ENCODE measurements around the gene CDH8. TPM values are rescaled to one million over a fixed set of nuclear protein-coding genes. Genes with fewer than 3 reads are reported as not detected.

The CDH8 gene
- total RNA-seq, 2 experiments from 2014 or later = not detected

DNA sequence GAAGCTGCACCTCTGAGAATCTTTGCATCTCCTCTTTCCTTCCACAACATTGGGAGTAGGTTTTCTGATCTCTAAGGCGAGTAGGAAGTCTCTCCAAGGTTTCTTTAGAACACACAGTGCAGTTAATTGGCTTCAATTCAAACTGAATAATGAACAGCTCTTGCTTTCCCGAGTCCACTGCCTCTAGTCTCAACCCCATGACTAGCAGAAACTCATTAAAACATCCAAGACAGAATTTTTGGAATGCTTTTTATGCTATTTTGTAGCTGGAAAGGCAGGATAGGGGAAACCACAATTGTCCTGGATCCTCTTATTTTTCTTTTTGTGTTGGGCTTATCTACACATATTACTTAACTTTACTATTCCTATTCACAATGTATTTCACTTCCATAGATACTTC lies 206.6 kb downstream of the CDH8 start:
- H3K9me2 ChIP-seq (ENCODE audit: insufficient read depth, low read length) = no peaks in the 10 kb centered on the region
- CTCF ChIA-PET (ENCODE audit: unreplicated experiment) = no interaction called here
- BruUV-seq (replicated peaks) = no TSS peak

DNA sequence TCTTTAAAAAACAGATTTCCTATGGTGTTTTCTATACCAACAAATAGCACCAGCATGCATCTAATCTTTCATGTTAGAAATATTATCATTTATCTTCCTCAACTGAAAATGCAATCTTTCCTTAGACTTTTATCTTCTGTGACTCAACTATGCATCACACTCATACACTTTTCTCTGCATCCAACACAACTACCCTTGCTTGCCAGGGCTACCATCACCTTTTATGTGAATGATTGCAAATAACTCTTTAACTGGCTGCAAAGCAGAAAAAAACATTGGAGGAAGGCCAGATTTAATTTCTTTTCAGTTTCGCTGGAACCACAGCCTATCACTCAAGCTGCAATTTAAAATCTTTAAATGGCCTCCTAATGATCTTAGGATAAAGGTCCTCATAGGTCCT lies 212.9 kb downstream of the CDH8 start:
- H3K9me2 ChIP-seq (ENCODE audit: insufficient read depth, low read length) = no peaks in the 10 kb centered on the region
- no peak for DNase-seq (ENCODE audit: low spot score)
- H3K36me3 ChIP-seq (ENCODE audit: insufficient read depth, low read length) = no peaks in the 10 kb centered on the region
- no peak overlapping the region for H3K4me3 ChIP-seq (ENCODE audit: low read depth, low read length, poor library complexity, severe bottlenecking)
- no peaks in the 10 kb centered on the region for H3K9me3 ChIP-seq (ENCODE audit: low read length)
- no peaks in the 10 kb centered on the region for H4K20me1 ChIP-seq (ENCODE audit: insufficient read depth, low read length)
- no TSS peak for BruUV-seq (replicated peaks)
- H2AFZ ChIP-seq (ENCODE audit: low read length) = no peak overlapping the region
- no peak overlapping the region for H3K4me2 ChIP-seq (ENCODE audit: low read length)
- H3K27ac ChIP-seq (ENCODE audit: low read depth, low read length, poor library complexity, severe bottlenecking) = no peak overlapping the region
- no peaks in the 10 kb centered on the region for H3K4me1 ChIP-seq (ENCODE audit: insufficient read depth, low read length, poor library complexity, severe bottlenecking)
- intact Hi-C loops (cut with micrococcal nuclease; ENCODE audit: unreplicated experiment) = no loop called here
- TF ChIP-seq EZH2phosphoT487 (IDR thresholded peaks at IDR 0.05; ENCODE audit: borderline replicate concordance, low read depth, low read length) = no peak
- TF ChIP-seq, protein P1, sequence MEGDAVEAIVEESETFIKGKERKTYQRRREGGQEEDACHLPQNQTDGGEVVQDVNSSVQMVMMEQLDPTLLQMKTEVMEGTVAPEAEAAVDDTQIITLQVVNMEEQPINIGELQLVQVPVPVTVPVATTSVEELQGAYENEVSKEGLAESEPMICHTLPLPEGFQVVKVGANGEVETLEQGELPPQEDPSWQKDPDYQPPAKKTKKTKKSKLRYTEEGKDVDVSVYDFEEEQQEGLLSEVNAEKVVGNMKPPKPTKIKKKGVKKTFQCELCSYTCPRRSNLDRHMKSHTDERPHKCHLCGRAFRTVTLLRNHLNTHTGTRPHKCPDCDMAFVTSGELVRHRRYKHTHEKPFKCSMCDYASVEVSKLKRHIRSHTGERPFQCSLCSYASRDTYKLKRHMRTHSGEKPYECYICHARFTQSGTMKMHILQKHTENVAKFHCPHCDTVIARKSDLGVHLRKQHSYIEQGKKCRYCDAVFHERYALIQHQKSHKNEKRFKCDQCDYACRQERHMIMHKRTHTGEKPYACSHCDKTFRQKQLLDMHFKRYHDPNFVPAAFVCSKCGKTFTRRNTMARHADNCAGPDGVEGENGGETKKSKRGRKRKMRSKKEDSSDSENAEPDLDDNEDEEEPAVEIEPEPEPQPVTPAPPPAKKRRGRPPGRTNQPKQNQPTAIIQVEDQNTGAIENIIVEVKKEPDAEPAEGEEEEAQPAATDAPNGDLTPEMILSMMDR (conservative IDR thresholded peaks at IDR 0.05; ENCODE audit: low read length) = no peak
- ChIA-PET POLR2A (no interaction called here), CTCF (ENCODE audit: unreplicated experiment) (no interaction called here)
- no peaks in the 10 kb centered on the region for H3K79me2 ChIP-seq (ENCODE audit: insufficient read depth, low read depth, low read length)

More for the DNA sequence above, 206.6 kb downstream of the CDH8 start:
- Histone ChIP-seq H4K20me1 (ENCODE audit: insufficient read depth, low read length) (no peaks in the 10 kb centered on the region), H3K4me3 (ENCODE audit: low read depth, low read length, poor library complexity, severe bottlenecking) (no peak overlapping the region), H3K4me2 (ENCODE audit: low read length) (no peak overlapping the region), H2AFZ (ENCODE audit: low read length) (no peak overlapping the region), H3K36me3 (ENCODE audit: insufficient read depth, low read length) (no peaks in the 10 kb centered on the region), H3K9me3 (ENCODE audit: low read length) (no peaks in the 10 kb centered on the region), H3K4me1 (ENCODE audit: insufficient read depth, low read length, poor library complexity, severe bottlenecking) (no peaks in the 10 kb centered on the region), H3K79me2 (ENCODE audit: insufficient read depth, low read depth, low read length) (no peaks in the 10 kb centered on the region), H3K27ac (ENCODE audit: low read depth, low read length, poor library complexity, severe bottlenecking) (no peak overlapping the region)
- intact Hi-C loops (cut with micrococcal nuclease; ENCODE audit: unreplicated experiment) = no loop called here
- DNase-seq (ENCODE audit: low spot score) = no peak
- TF ChIP-seq EZH2phosphoT487 (IDR thresholded peaks at IDR 0.05; ENCODE audit: borderline replicate concordance, low read depth, low read length) = no peak
- TF ChIP-seq, protein P1 (conservative IDR thresholded peaks at IDR 0.05; ENCODE audit: low read length) = no peak
- POLR2A ChIA-PET = no interaction called here

DNA sequence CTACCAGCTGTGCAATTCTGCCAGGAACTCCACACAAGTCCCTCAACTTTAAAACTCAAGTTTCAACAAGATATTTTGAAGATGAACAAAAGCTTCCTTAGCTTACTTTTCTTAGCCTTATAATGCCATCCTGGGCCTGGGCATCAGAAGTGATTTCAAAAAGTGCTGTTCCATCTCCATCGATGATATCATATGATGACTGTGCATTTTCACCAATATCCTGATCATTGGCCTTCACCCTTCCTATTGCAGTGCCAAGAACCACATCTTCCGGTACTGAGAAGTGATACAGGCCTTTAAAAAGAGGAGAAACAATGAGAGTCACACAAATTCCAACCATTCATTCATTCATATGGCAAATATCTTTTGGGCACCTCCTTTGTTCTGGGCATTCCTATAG lies 215.4 kb downstream of the CDH8 start:
- no TSS peak for BruUV-seq (replicated peaks)
- TF ChIP-seq, protein P1 (conservative IDR thresholded peaks at IDR 0.05; ENCODE audit: low read length) = no peak
- TF ChIP-seq EZH2phosphoT487 (IDR thresholded peaks at IDR 0.05; ENCODE audit: borderline replicate concordance, low read depth, low read length) = no peak
- Histone ChIP-seq H3K9me3 (ENCODE audit: low read length) (no peaks in the 10 kb centered on the region), H3K9me2 (ENCODE audit: insufficient read depth, low read length) (no peaks in the 10 kb centered on the region), H3K4me3 (ENCODE audit: low read depth, low read length, poor library complexity, severe bottlenecking) (no peak overlapping the region), H4K20me1 (ENCODE audit: insufficient read depth, low read length) (no peaks in the 10 kb centered on the region), H3K27ac (ENCODE audit: low read depth, low read length, poor library complexity, severe bottlenecking) (no peak overlapping the region), H3K4me2 (ENCODE audit: low read length) (no peak overlapping the region), H3K36me3 (ENCODE audit: insufficient read depth, low read length) (no peaks in the 10 kb centered on the region), H3K4me1 (ENCODE audit: insufficient read depth, low read length, poor library complexity, severe bottlenecking) (no peaks in the 10 kb centered on the region), H2AFZ (ENCODE audit: low read length) (no peak overlapping the region), H3K79me2 (ENCODE audit: insufficient read depth, low read depth, low read length) (no peaks in the 10 kb centered on the region)
- POLR2A ChIA-PET = no interaction called here
- intact Hi-C loops (cut with micrococcal nuclease; ENCODE audit: unreplicated experiment) = no loop called here
- DNase-seq (ENCODE audit: low spot score) = no peak
- CTCF ChIA-PET (ENCODE audit: unreplicated experiment) = no interaction called here
